ENCODE data around the gene CDYL2. TPM values are rescaled to one million over a fixed set of nuclear protein-coding genes. Genes with fewer than 3 reads are reported as not detected.

CDYL2 gene
- total RNA-seq, 2 donors from 2014 or later = 5.0 to 6.3 TPM

- intact Hi-C loops (cut with DNase I, micrococcal nuclease) = no loop called here
- no peak for ATAC-seq
- no peak for DNase-seq
Observed at GRCh38 chr16:80720804-80721371, 83.5 kb downstream of the CDYL2 start.

DNA sequence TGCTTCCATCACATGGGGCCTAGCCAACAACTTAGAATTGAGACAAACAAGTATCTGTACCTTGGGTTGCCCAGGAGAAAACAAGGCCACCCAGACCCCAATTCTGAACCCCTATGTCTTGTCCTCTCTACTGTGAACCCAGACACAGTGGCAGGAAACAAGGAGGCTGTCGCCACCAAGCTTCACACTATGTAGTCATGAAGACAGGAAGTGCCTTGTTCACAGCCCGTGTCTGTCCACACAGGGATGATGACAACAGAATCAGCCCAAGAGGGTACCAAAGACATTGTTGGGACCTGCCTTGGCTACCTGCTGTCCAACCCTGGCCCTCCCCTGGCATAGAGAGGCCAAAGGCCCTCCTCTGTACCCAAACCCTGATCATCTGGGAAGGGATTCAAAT is 84.8 kb downstream of the CDYL2 start:
- ATAC-seq = no peak
- DNase-seq = no peak
- intact Hi-C loops (cut with DNase I, micrococcal nuclease) = no loop called here

DNA sequence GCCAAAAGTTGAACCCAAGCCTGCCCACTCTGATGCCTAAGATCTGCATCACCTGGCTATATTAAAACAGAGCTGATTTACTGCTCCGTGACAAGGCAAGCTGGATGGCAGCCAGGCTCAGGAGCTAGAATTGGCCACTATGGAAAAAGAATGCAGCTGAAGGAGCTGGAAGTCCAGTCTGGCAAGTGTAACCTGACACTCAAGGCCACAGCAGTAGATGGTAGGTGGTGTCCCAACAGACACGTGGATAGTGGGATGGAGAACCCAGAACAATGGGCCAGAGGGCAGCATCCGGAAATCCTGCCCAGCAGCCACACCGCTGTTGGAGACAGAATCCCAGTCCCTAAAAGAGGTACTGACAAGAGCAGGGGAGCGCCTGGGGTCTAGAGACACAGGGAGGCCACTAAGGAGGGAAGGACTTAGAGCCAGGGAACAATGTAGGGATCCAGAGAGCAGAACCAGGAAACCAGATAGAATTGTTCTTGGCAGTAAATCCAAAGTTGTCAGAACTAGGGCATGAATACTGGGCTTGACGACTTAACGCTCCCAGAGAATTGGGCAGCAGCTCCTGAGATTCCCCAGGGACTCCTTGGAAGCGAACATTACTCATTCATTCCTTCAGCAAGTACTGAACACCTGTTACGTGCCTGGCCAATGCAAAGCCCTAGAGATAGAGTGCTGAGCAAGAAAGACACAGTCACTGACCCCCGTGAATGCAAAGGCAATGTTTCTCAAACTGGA is 85.7 kb downstream of the CDYL2 start:
- intact Hi-C loops (cut with DNase I, micrococcal nuclease) = no loop called here
- DNase-seq (no peak), ATAC-seq (no peak)

GRCh38 chr16:80717611-80718010 is 86.8 kb downstream of the CDYL2 start:
- DNase-seq (no peak), ATAC-seq (no peak)
- intact Hi-C loops (cut with DNase I, micrococcal nuclease) = no loop called here

- DNase-seq (no peak), ATAC-seq (no peak)
- intact Hi-C loops (cut with DNase I, micrococcal nuclease) = loop anchor here in 1 of 2 donors (1.0 kb wide), 1 partner anchor 74 kb away; no protein-coding TSS in a partner anchor
Observed at GRCh38 chr16:80716564-80717139, 87.7 kb downstream of the CDYL2 start.

DNA sequence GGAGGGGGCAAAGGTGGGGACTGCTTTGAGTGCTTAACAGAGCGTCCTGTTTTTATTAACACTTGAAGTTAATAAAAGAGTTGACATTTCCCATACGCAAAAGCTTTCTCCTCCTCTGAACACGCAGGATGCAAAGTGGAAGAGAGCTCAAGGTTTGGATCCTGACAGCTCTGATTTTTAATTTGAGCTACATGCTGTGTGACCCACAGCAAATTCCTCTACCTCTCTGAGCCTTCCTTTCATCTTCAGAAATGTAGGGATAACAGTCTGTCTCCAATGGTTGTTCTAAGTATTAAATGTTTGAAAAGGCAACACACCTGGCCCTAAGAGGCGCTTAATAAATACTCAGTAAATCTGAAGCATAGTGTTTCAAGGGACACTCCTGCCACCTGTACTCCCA is 93.0 kb downstream of the CDYL2 start:
- no peak for DNase-seq
- intact Hi-C loops (cut with DNase I, micrococcal nuclease) = no loop called here
- no peak for ATAC-seq

- DNase-seq = no peak
- ATAC-seq = no peak
- intact Hi-C loops (cut with DNase I, micrococcal nuclease) = no loop called here
Observed at GRCh38 chr16:80710918-80711317, 93.5 kb downstream of the CDYL2 start.

- DNase-seq (no peak), ATAC-seq (no peak)
- intact Hi-C loops (cut with DNase I, micrococcal nuclease) = no loop called here
Observed at GRCh38 chr16:80708823-80709222, 95.6 kb downstream of the CDYL2 start.

DNA sequence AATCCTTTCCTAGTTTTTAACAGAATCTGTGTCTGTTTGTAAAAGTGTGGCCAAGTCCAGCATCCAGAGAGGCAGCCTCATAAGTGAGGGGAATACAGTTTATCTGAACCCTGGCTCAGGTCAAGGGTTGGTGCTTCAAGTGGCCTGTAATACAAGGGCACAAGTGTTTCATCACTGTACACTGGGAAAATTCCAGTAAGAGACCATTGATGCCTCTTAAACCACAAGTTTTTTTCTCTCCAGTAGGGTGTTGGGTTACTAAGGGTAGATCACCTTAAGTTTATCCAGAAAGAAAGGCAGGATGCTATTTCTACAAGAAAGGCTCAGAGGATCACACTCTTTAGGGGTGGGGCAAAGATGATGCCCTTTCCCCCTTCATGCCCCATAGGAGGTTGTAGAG is 96.7 kb downstream of the CDYL2 start:
- no peak for DNase-seq
- intact Hi-C loops (cut with DNase I, micrococcal nuclease) = no loop called here
- no peak for ATAC-seq

DNA sequence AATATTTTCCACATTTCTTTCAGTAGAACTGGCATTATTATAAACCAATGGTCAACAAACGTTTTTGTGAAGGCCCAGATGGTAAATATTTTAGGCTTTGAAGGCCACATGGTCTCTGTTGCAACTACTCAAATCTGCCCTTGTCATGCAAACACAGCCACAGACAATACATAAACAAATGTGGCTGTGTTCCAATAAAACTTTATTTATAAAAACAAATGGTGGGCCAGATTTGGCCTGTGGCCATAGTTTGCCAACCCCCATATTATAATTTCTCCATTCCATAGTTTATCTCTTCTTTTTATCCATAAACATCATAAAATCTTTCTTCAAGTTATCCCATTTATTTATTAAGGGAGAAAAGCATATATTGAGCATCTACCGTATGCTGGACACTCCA is 98.8 kb downstream of the CDYL2 start:
- intact Hi-C loops (cut with DNase I, micrococcal nuclease) = no loop called here
- DNase-seq = no peak
- no peak for ATAC-seq

GRCh38 chr16:80704751-80705505 is 99.5 kb downstream of the CDYL2 start:
- intact Hi-C loops (cut with DNase I, micrococcal nuclease) = no loop called here
- DNase-seq (no peak), ATAC-seq (no peak)

GRCh38 chr16:80703131-80704071 is 101.0 kb downstream of the CDYL2 start:
- DNase-seq (peak in 1 of 2 donors; percentile 21), ATAC-seq (peak; percentile 99)
- intact Hi-C loops (cut with DNase I, micrococcal nuclease) = no loop called here

DNA sequence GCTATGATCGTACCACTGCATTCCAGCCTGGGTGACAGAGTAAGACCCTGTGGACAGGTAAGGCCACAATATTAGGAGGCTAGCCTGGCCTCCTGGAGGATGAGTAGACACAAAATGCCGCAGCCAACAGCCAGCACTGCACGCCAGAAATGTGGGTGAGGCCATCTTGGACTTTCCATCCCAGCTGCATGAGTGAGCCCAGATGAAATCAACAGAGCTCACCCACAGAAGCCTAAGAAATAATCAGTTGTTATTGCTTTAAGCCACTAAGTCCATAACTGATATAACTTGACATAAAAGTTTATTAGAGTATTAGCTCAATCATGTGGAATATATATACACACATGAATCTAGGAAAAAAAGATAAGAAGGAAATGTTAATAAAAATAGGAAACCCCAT is 101.7 kb downstream of the CDYL2 start:
- ATAC-seq = no peak
- DNase-seq = no peak
- intact Hi-C loops (cut with DNase I, micrococcal nuclease) = no loop called here

- intact Hi-C loops (cut with DNase I, micrococcal nuclease) = no loop called here
- ATAC-seq = no peak
- DNase-seq = no peak
Observed at GRCh38 chr16:80700558-80700957, 103.8 kb downstream of the CDYL2 start.

DNA sequence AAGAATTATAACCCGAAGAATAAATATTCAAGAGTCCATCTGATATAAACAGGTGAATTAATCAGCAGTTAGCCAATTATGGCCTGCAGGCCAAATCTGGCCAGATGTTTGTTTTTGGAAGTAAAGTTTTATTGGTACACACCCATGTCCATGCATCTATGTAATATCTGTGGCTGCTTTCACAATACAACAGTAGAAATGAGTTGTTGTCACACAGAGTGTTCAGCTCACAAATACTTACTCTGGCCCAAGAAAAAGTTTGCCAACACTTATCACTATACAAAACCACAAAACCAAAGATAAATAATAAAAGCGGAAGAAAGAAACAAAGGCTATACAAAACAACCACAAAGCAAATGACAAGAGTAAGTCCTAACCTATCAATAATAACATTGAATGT is 109.4 kb downstream of the CDYL2 start:
- no peak for ATAC-seq
- intact Hi-C loops (cut with DNase I, micrococcal nuclease) = no loop called here
- DNase-seq = no peak

GRCh38 chr16:80693553-80693952 is 110.8 kb downstream of the CDYL2 start:
- no peak for DNase-seq
- intact Hi-C loops (cut with DNase I, micrococcal nuclease) = no loop called here
- ATAC-seq = no peak

DNA sequence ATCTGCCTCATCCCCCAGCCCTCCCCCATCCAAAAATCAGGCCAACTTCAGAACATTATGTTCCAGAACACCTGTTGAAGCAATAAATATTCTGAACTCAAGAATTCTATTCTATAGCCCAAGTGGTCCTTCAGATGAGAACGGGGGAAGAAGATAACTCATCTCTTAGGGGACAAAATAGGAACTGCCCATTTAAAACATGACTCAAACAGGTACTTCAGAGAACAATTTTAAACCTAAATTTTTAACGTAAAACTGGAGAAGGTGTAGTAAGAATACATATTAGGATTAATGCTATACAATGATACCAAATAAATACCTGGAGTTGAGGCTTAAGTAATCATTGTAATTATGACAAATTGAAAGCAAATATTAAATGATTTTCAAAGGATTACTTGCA is 112.1 kb downstream of the CDYL2 start:
- DNase-seq = no peak
- no peak for ATAC-seq
- intact Hi-C loops (cut with DNase I, micrococcal nuclease) = no loop called here

DNA sequence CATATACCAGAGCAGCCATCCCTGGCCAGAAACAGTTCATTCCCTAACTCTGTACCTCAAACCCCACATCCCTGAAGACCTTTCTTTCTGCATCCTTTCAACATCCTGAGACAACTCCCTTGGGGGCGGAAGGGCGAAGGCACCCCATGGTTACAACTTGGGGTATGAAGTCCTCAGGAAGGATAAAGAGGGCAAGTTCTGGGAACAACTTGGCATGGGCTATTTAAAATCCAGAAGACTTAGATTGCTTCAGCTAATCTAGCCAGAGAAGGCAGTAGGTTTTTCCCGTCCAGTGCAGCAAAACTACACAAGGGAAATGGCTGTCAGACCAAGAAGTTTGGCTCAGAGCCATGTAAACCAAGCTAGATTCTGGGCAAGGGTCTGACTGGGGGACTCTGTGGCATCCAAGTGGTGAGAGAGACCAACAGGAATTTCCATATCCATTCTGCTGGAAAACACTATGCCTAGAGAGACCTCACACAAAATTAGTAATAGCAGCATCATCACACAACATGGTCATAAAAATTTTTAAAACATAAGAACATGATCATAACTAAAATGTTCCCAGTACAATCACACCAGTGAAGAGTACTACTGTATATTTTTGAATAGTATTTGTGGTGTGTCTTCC is 113.2 kb downstream of the CDYL2 start:
- intact Hi-C loops (cut with DNase I, micrococcal nuclease) = no loop called here
- DNase-seq (no peak), ATAC-seq (no peak)

Data from left colon (tissue), 2 donors.